B cell (primary cell): Measurements from ENCODE around the gene KIAA1328.

ENCODE experiments used
- CTCF ChIP-seq: fragments of 200-600 bp; IDR thresholded peaks from one replicate; pipeline ENCODE4 v1.8.0; 2022; ENCODE audit warnings: antibody characterized with exemption, mild to moderate bottlenecking
- EZH2 ChIP-seq: IDR thresholded peaks from 2 replicates; pipeline ENCODE4 v1.6.1; 2012; ENCODE audit warnings: borderline replicate concordance, low read depth, mild to moderate bottlenecking, moderate library complexity, low read length; ENCODE audit not compliant: insufficient read depth, poor library complexity, severe bottlenecking

- TF ChIP-seq CTCF (no peak), EZH2 (no peak)
These were observed 16.2 kb upstream of the KIAA1328 start for GRCh38 chr18:36812678-36813077.
